ENCODE data around the gene ZDHHC18.
A peak's percentile ranks its signal among the peaks of the same experiment; 100 is the strongest.

ZDHHC18 gene

GRCh38 chr1:26826261-26827105 is at the start of gene ZDHHC18:
TSS of gene ZDHHC18 (plus strand) at chr1:26826688. CDS start at chr1:26826805, 117 bp downstream.
- no peak for DNase-seq (ENCODE audit: low read depth, low spot score)
- ChIA-PET POLR2A (interaction anchor here (1.2 kb wide), 1 partner anchor 39 kb away, joined by 3 read pairs; no protein-coding TSS in a partner anchor), CTCF (interaction anchor here (1.0 to 4.4 kb wide), 6 partner anchors 9 to 45 kb away, joined by 3 to 36 read pairs (median 4); no protein-coding TSS in a partner anchor)
- TF ChIP-seq CTCF (IDR thresholded peaks at IDR 0.05; ENCODE audit: insufficient read depth, low read length, missing control alignments): peak; percentile 52
- H3K4me3 ChIP-seq (ENCODE audit: low read depth, low read length): peak within 1 kb of the TSS; percentile 69

- no peak for TF ChIP-seq CTCF (IDR thresholded peaks at IDR 0.05; ENCODE audit: insufficient read depth, low read length, missing control alignments)
- DNase-seq (ENCODE audit: low read depth, low spot score): no peak
- CTCF ChIA-PET: interaction anchor here (1.2 to 4.1 kb wide), 3 partner anchors 10 to 175 kb away, joined by 3 to 32 read pairs (median 4); partner anchors contain the start of gene PIGV
- POLR2A ChIA-PET: no interaction called here
- no peak overlapping the region for H3K4me3 ChIP-seq (ENCODE audit: low read depth, low read length)
Measured at GRCh38 chr1:26779098-26779668, 47.3 kb upstream of the ZDHHC18 start.

- H3K4me3 ChIP-seq (ENCODE audit: low read depth, low read length): no peak overlapping the region
- CTCF ChIA-PET: interaction anchor here (1.1 to 1.6 kb wide), 4 partner anchors 9 to 181 kb away, joined by 3 to 4 read pairs (median 4); no protein-coding TSS in a partner anchor
- no peak for DNase-seq (ENCODE audit: low read depth, low spot score)
- POLR2A ChIA-PET: no interaction called here
- no peak for TF ChIP-seq CTCF (IDR thresholded peaks at IDR 0.05; ENCODE audit: insufficient read depth, low read length, missing control alignments)
Measured at GRCh38 chr1:26780344-26780957, 46.0 kb upstream of the ZDHHC18 start.

GRCh38 chr1:26781206-26781825 is 45.2 kb upstream of the ZDHHC18 start:
- no peak for DNase-seq (ENCODE audit: low read depth, low spot score)
- TF ChIP-seq CTCF (IDR thresholded peaks at IDR 0.05; ENCODE audit: insufficient read depth, low read length, missing control alignments): no peak
- ChIA-PET POLR2A (interaction anchor here (0.8 kb wide), 1 partner anchor 9 kb away, joined by 4 read pairs; no protein-coding TSS in a partner anchor), CTCF (interaction anchor here (0.6 to 1.6 kb wide), 9 partner anchors 9 to 281 kb away, joined by 3 to 5 read pairs (median 3); no protein-coding TSS in a partner anchor)
- H3K4me3 ChIP-seq (ENCODE audit: low read depth, low read length): no peak overlapping the region

- TF ChIP-seq CTCF (IDR thresholded peaks at IDR 0.05; ENCODE audit: insufficient read depth, low read length, missing control alignments): no peak
- H3K4me3 ChIP-seq (ENCODE audit: low read depth, low read length): no peak overlapping the region
- POLR2A ChIA-PET: no interaction called here
- no peak for DNase-seq (ENCODE audit: low read depth, low spot score)
- CTCF ChIA-PET: interaction anchor here (1.1 to 1.4 kb wide), 3 partner anchors 27 to 282 kb away, joined by 3 to 5 read pairs (median 3); no protein-coding TSS in a partner anchor
Measured at GRCh38 chr1:26782521-26783212, 43.8 kb upstream of the ZDHHC18 start.

Data from AG04449 (cell line).